ENCODE measurements around the gene ZNF175.
A peak's percentile ranks its signal among the peaks of the same experiment; 100 is the strongest.

Gene ZNF175

DNA sequence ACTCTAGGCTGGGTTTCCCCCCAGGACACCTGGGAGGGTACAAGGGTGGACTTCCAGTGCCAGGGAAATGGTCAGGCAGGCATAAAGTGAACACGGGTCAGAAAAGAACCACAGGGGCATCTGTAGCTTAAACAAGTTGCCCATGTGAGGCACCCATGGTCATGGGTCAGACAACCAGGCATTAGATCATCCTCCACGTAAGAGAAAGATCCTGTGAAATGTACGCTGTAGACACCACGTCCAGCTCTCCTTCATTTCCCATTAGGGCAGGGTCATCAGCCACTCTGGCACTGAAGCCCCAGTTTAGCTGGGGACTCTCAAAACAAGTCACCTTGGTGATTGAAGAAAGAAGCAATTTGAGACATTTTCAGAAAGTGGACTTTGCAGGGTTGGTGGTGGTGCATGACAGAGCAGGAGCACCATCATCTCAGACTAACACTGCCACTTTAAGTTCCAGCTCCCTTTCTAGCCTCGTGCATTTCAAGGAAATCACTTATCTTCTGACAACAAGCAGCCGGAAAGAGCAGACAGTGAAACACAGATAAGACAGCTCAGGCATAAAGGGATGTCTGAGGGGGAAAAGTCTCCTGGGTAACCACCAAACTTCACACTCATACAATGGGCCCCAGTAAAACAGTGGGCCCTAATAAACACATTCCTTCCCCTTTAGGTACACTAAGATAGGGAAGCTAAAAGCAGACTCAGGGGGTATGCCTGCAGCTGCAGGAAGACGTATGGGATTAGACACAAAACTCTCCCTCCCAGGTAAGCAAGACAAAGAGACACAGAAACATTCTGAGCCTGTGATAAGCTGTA lies 23.5 kb upstream of the ZNF175 start:
- TF ChIP-seq POLR2AphosphoS5 (IDR thresholded peaks at IDR 0.05; ENCODE audit: low read depth), result peak; percentile 21; the same call in 1 of the 2 replicates
- TF ChIP-seq, protein P1, sequence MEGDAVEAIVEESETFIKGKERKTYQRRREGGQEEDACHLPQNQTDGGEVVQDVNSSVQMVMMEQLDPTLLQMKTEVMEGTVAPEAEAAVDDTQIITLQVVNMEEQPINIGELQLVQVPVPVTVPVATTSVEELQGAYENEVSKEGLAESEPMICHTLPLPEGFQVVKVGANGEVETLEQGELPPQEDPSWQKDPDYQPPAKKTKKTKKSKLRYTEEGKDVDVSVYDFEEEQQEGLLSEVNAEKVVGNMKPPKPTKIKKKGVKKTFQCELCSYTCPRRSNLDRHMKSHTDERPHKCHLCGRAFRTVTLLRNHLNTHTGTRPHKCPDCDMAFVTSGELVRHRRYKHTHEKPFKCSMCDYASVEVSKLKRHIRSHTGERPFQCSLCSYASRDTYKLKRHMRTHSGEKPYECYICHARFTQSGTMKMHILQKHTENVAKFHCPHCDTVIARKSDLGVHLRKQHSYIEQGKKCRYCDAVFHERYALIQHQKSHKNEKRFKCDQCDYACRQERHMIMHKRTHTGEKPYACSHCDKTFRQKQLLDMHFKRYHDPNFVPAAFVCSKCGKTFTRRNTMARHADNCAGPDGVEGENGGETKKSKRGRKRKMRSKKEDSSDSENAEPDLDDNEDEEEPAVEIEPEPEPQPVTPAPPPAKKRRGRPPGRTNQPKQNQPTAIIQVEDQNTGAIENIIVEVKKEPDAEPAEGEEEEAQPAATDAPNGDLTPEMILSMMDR (IDR thresholded peaks at IDR 0.05; ENCODE audit: insufficient read depth, low read length), result no peak
- TF ChIP-seq GABPA (IDR thresholded peaks at IDR 0.05; ENCODE audit: low read depth), result no peak
- TF ChIP-seq SPI1 (IDR thresholded peaks at IDR 0.05; ENCODE audit: borderline replicate concordance, low read depth), result no peak
- TF ChIP-seq, protein P2, sequence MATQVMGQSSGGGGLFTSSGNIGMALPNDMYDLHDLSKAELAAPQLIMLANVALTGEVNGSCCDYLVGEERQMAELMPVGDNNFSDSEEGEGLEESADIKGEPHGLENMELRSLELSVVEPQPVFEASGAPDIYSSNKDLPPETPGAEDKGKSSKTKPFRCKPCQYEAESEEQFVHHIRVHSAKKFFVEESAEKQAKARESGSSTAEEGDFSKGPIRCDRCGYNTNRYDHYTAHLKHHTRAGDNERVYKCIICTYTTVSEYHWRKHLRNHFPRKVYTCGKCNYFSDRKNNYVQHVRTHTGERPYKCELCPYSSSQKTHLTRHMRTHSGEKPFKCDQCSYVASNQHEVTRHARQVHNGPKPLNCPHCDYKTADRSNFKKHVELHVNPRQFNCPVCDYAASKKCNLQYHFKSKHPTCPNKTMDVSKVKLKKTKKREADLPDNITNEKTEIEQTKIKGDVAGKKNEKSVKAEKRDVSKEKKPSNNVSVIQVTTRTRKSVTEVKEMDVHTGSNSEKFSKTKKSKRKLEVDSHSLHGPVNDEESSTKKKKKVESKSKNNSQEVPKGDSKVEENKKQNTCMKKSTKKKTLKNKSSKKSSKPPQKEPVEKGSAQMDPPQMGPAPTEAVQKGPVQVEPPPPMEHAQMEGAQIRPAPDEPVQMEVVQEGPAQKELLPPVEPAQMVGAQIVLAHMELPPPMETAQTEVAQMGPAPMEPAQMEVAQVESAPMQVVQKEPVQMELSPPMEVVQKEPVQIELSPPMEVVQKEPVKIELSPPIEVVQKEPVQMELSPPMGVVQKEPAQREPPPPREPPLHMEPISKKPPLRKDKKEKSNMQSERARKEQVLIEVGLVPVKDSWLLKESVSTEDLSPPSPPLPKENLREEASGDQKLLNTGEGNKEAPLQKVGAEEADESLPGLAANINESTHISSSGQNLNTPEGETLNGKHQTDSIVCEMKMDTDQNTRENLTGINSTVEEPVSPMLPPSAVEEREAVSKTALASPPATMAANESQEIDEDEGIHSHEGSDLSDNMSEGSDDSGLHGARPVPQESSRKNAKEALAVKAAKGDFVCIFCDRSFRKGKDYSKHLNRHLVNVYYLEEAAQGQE (IDR thresholded peaks at IDR 0.05; ENCODE audit: insufficient replicate concordance, low read depth), result no peak
- H3K4me3 ChIP-seq (replicated peaks; ENCODE audit: insufficient read depth, low read length), result no peak overlapping the region
- no peaks in the 10 kb centered on the region for H3K27me3 ChIP-seq (ENCODE audit: insufficient read depth, poor library complexity, severe bottlenecking)
- peak overlapping the region; percentile 49 for H3K27ac ChIP-seq (replicated peaks)
- DNase-seq (ENCODE audit: low read depth in 1 of 2, low spot score in 1 of 2), result no peak

GRCh38 chr19:51548213-51548651 lies 22.9 kb upstream of the ZNF175 start:
- Histone ChIP-seq H3K4me3 (replicated peaks; ENCODE audit: insufficient read depth, low read length) (no peak overlapping the region), H3K27me3 (ENCODE audit: insufficient read depth, poor library complexity, severe bottlenecking) (no peaks in the 10 kb centered on the region), H3K27ac (replicated peaks) (peak overlapping the region; percentile 47)
- no peak for DNase-seq (ENCODE audit: low read depth in 1 of 2, low spot score in 1 of 2)
- TF ChIP-seq SPI1 (IDR thresholded peaks at IDR 0.05; ENCODE audit: borderline replicate concordance, low read depth) (no peak), POLR2AphosphoS5 (IDR thresholded peaks at IDR 0.05; ENCODE audit: low read depth) (no peak), GABPA (IDR thresholded peaks at IDR 0.05; ENCODE audit: low read depth) (no peak)
- TF ChIP-seq, protein P1 (IDR thresholded peaks at IDR 0.05; ENCODE audit: insufficient read depth, low read length), result no peak
- TF ChIP-seq, protein P2 (IDR thresholded peaks at IDR 0.05; ENCODE audit: insufficient replicate concordance, low read depth), result no peak

GRCh38 chr19:51548891-51549305 lies 22.2 kb upstream of the ZNF175 start:
- no peak for DNase-seq (ENCODE audit: low read depth in 1 of 2, low spot score in 1 of 2)
- H3K27me3 ChIP-seq (ENCODE audit: insufficient read depth, poor library complexity, severe bottlenecking), result no peaks in the 10 kb centered on the region
- no peak overlapping the region for H3K4me3 ChIP-seq (replicated peaks; ENCODE audit: insufficient read depth, low read length)
- TF ChIP-seq, protein P1 (IDR thresholded peaks at IDR 0.05; ENCODE audit: insufficient read depth, low read length), result no peak
- TF ChIP-seq, protein P2 (IDR thresholded peaks at IDR 0.05; ENCODE audit: insufficient replicate concordance, low read depth), result no peak
- TF ChIP-seq GABPA (IDR thresholded peaks at IDR 0.05; ENCODE audit: low read depth) (no peak), POLR2AphosphoS5 (IDR thresholded peaks at IDR 0.05; ENCODE audit: low read depth) (no peak), SPI1 (IDR thresholded peaks at IDR 0.05; ENCODE audit: borderline replicate concordance, low read depth) (no peak)
- no peak overlapping the region for H3K27ac ChIP-seq (replicated peaks)
